ENCODE measurements around the gene EPHB4. TPM values are rescaled to one million over a fixed set of nuclear protein-coding genes. Genes with fewer than 3 reads are reported as not detected.

Gene EPHB4
- total RNA-seq, 3 donors from 2014 or later: 21.4 to 64.9 (median 31.8) TPM

- TF ChIP-seq POLR2A (IDR thresholded peaks at IDR 0.05) (no peak), POLR2AphosphoS5 (IDR thresholded peaks at IDR 0.05) (no peak), CTCF (IDR thresholded peaks at IDR 0.05) (no peak)
- Histone ChIP-seq H3K27ac (no peak overlapping the region), H3K4me1 (no peaks in the 10 kb centered on the region), H3K4me3 (no peak overlapping the region), H3K9me3 (no peaks in the 10 kb centered on the region), H3K27me3 (no peaks in the 10 kb centered on the region), H3K36me3 (no peaks in the 10 kb centered on the region)
- intact Hi-C loops (cut with DNase I; ENCODE audit: low total_unique reads): loop anchor here (1.0 kb wide), 1 partner anchor 27 kb away; no protein-coding TSS in a partner anchor
- no peak for DNase-seq (ENCODE audit: low spot score in 2 of 2)
These were observed 3.1 kb upstream of the EPHB4 start for GRCh38 chr7:100830396-100830795.

GRCh38 chr7:100829150-100829716 lies 1.9 kb upstream of the EPHB4 start:
- H3K36me3 ChIP-seq: no peaks in the 10 kb centered on the region
- no peaks in the 10 kb centered on the region for H3K9me3 ChIP-seq
- no peak overlapping the region for H3K27ac ChIP-seq
- H3K4me3 ChIP-seq: no peak overlapping the region
- no peaks in the 10 kb centered on the region for H3K27me3 ChIP-seq
- H3K4me1 ChIP-seq: no peaks in the 10 kb centered on the region
- intact Hi-C loops (cut with DNase I; ENCODE audit: low total_unique reads): no loop called here
- TF ChIP-seq POLR2AphosphoS5 (IDR thresholded peaks at IDR 0.05) (peak in 1 of 3 donors; percentile 37), POLR2A (IDR thresholded peaks at IDR 0.05) (no peak)
- no peak for DNase-seq (ENCODE audit: low spot score in 2 of 2)

- Histone ChIP-seq H3K27ac (peak overlapping the region; percentile 79 to 89), H3K4me1 (no peaks in the 10 kb centered on the region), H3K4me3 (peak overlapping the region; percentile 66 to 77 (median 66)), H3K36me3 (no peaks in the 10 kb centered on the region), H3K27me3 (no peaks in the 10 kb centered on the region), H3K9me3 (no peaks in the 10 kb centered on the region)
- no peak for DNase-seq (ENCODE audit: low spot score in 2 of 2)
- TF ChIP-seq POLR2A (IDR thresholded peaks at IDR 0.05): no peak
- TF ChIP-seq POLR2AphosphoS5 (IDR thresholded peaks at IDR 0.05): no peak
- intact Hi-C loops (cut with DNase I; ENCODE audit: low total_unique reads): no loop called here
These were observed 601 bp downstream of the EPHB4 start for GRCh38 chr7:100826514-100827329.

- intact Hi-C loops (cut with DNase I; ENCODE audit: low total_unique reads): no loop called here
- H3K27ac ChIP-seq: peak overlapping the region; percentile 79 to 89
These were observed 1.4 kb downstream of the EPHB4 start for GRCh38 chr7:100825751-100826513.

GRCh38 chr7:100825215-100825671 lies 2.1 kb downstream of the EPHB4 start:
- peak overlapping the region; percentile 66 to 77 (median 66) for H3K4me3 ChIP-seq
- TF ChIP-seq POLR2AphosphoS5 (IDR thresholded peaks at IDR 0.05): no peak
- no peak for TF ChIP-seq POLR2A (IDR thresholded peaks at IDR 0.05)
- no peak for TF ChIP-seq CTCF (IDR thresholded peaks at IDR 0.05)
- H3K9me3 ChIP-seq: no peaks in the 10 kb centered on the region
- H3K4me1 ChIP-seq: no peaks in the 10 kb centered on the region
- H3K36me3 ChIP-seq: no peaks in the 10 kb centered on the region
- intact Hi-C loops (cut with DNase I; ENCODE audit: low total_unique reads): no loop called here
- peak overlapping the region; percentile 79 to 89 for H3K27ac ChIP-seq
- H3K27me3 ChIP-seq: no peaks in the 10 kb centered on the region
- DNase-seq (ENCODE audit: low spot score in 2 of 2): no peak

More at GRCh38 chr7:100825751-100826513, 1.4 kb downstream of the EPHB4 start:
- no peaks in the 10 kb centered on the region for H3K4me1 ChIP-seq
- H3K4me3 ChIP-seq: peak overlapping the region; percentile 66 to 77 (median 66)
- no peaks in the 10 kb centered on the region for H3K36me3 ChIP-seq
- H3K27me3 ChIP-seq: no peaks in the 10 kb centered on the region
- H3K9me3 ChIP-seq: no peaks in the 10 kb centered on the region
- DNase-seq (ENCODE audit: low spot score in 2 of 2): no peak
- TF ChIP-seq POLR2AphosphoS5 (IDR thresholded peaks at IDR 0.05): no peak
- no peak for TF ChIP-seq CTCF (IDR thresholded peaks at IDR 0.05)
- TF ChIP-seq POLR2A (IDR thresholded peaks at IDR 0.05): no peak

All from breast epithelium (tissue), 4 donors.